ENCODE results near the gene OLIG2.

OLIG2 gene

DNA sequence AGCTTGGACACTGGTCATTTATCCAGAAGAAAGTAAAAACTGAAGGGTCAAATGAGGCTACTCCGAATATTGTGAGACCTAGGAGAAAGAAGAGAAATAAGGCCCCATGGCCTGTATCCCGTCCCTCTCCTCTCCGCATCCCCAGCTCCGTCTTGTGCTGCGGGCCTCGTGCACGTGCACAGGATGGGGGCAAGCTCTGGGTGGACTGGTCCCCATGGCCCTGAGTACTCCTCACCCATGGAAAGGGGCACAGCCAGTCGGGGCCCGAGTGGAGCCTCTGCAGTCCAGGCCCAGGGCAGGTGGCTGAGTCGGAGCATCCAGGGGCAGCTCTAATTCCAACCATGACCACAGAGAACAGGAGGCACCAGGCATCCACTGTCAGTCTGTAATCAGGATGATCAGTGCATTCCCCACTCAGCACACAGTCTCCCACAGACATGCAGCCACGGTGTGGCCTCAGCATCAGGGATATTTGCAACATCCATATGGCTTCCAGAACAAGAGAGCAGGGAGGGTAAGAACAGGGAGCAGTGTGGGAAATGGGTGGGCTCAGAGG, 31.7 kb downstream of the OLIG2 start:
- DNase-seq (ENCODE audit: extremely low read depth, low read depth): no peak
- TF ChIP-seq, protein P1, sequence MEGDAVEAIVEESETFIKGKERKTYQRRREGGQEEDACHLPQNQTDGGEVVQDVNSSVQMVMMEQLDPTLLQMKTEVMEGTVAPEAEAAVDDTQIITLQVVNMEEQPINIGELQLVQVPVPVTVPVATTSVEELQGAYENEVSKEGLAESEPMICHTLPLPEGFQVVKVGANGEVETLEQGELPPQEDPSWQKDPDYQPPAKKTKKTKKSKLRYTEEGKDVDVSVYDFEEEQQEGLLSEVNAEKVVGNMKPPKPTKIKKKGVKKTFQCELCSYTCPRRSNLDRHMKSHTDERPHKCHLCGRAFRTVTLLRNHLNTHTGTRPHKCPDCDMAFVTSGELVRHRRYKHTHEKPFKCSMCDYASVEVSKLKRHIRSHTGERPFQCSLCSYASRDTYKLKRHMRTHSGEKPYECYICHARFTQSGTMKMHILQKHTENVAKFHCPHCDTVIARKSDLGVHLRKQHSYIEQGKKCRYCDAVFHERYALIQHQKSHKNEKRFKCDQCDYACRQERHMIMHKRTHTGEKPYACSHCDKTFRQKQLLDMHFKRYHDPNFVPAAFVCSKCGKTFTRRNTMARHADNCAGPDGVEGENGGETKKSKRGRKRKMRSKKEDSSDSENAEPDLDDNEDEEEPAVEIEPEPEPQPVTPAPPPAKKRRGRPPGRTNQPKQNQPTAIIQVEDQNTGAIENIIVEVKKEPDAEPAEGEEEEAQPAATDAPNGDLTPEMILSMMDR (IDR thresholded peaks at IDR 0.05; ENCODE audit: low read depth, low read length): no peak

DNA sequence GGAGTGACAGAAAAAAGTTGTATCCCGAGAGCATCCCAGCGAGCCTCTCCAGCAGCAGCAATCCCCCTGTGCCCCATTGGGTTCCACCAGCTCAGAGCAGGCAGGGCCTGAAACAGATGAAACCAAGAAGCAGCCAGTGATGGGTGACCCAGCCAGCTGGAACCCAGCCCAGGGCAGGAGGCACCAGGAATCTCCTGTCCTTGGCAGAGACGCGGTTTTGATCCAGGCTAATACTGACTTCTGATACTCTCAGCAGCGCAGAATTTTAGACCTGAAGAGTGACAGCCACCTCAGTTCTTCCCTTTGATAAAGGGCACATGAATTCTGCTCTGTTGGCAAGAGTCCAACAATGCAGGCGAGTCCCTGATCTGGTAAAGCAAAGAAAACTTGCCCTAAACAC, 32.8 kb downstream of the OLIG2 start:
- no peak for DNase-seq (ENCODE audit: extremely low read depth, low read depth)
- TF ChIP-seq, protein P1 (IDR thresholded peaks at IDR 0.05; ENCODE audit: low read depth, low read length): no peak

DNA sequence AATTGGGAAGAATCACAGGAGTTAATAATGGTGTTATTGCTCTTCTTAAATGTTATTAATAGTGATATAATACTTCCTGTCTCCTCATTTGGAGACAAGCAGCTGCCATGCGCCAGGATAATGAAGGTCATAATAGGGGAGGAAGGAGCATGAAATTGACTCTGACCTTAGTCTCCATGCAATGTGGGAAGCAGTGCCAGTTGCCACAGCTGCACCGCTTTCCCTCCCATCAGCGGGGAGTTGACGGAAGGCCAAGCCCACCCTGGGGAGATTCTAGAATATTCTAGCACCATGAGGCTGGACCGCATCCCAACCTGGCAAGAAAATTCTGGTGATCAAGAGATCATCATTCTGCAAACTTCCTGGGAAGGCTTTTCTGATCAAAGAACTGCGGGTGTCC, 33.2 kb downstream of the OLIG2 start:
- DNase-seq (ENCODE audit: extremely low read depth, low read depth): no peak
- TF ChIP-seq, protein P1 (IDR thresholded peaks at IDR 0.05; ENCODE audit: low read depth, low read length): no peak

DNA sequence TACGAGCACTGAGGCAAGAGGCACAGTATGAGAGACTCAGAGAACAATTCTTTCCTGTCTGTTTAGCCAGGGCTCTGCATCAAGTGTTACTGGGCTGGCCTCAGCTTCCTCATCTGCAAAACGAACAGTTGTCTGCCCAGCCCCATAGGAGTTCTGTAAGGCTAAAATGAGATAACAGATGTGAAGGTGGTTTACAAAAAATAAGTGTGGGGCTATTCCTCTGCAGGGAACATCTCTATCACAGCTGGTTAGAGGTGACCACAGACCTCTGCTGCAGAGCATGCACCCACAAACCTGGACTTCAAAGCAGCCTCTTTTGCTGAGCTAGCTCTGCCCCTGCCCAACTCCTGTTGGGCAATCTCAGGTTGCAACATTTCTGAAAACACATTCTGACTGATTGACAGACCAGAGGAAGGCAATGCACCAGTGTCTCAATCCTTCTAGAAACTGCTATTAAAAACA, 33.7 kb downstream of the OLIG2 start:
- no peak for DNase-seq (ENCODE audit: extremely low read depth, low read depth)
- TF ChIP-seq, protein P1 (IDR thresholded peaks at IDR 0.05; ENCODE audit: low read depth, low read length): no peak

DNA sequence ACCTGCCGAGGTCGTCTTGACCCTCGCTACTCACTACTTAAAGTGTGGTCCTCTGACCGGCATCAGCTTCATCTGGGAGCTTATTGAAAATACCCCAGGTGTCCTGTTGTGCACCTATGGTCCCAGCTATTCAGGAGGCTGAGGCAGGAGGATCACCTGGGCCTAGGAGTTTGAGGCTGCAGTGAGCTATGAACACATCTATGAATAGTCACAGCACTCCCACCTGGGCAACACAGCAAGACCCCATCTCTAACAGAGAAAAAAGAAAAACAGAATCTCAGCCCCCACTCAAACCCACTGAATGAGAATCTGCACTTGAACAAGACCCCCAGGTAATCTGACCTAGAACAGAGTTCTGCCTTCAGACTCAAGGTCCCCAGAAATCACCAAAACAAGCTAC, 35.5 kb downstream of the OLIG2 start:
- DNase-seq (ENCODE audit: extremely low read depth, low read depth): no peak
- TF ChIP-seq, protein P1 (IDR thresholded peaks at IDR 0.05; ENCODE audit: low read depth, low read length): no peak

DNA sequence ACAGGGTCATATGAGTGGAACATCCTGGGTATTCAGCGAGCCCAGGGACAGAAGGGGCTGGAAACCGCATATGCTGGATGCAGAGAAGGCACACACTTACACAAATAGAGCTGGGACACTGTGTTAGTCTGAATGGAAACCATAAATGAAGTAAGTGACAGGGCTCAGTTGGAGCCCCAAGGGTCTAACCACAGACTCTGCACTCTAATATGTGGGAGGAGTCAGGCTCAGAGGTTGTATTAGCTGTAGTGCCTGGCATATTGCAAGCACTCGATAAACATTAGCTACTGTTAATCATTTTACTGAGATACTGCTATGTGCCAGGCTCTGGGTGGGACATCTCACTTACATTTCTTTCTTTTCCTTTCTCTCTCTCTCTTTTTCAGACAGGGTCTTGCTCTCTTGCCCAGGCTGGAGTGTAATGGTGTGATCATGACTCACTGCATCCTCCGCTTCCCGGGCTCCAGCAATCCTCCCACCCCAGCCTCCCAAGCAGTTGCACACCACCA, 37.7 kb downstream of the OLIG2 start:
- DNase-seq (ENCODE audit: extremely low read depth, low read depth): no peak

DNA sequence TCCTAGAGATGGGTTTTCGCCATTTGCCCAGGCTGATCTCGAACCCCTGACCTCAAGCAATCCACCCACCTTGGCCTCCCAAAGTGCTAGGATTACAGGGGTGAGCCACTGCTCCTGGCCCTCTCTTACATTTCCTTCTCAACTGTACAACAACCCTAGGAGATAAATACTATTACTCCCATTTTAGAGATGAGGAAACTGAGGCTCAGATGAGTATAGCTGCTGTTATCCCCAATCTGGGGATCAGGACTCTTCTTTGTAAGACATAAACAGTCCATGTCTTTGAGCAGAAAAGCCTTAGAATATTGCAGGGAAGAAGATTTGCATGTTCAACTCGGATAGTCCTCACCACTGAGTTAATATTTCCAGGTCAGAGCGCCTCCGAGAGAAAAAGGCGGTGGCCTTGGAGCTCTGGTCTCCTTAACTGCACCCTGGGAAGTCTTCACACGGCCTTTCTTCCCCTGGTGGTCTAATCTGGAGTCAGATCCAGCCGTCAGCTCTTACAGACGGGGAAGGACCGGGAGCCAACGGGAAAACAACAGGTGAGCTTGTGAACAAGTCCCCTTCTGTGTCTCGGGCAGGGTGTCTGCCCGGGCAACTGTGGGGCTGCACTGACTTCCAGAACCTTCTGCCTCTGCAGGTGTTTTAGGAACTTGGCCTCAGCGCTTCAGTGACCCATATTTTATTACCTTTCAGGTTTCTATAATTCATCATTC, 38.3 kb downstream of the OLIG2 start:
- TF ChIP-seq, protein P1 (IDR thresholded peaks at IDR 0.05; ENCODE audit: low read depth, low read length): no peak
- DNase-seq (ENCODE audit: extremely low read depth, low read depth): no peak

More for the DNA sequence above, 37.7 kb downstream of the OLIG2 start:
- TF ChIP-seq, protein P1 (IDR thresholded peaks at IDR 0.05; ENCODE audit: low read depth, low read length): no peak

All from AG09319 (cell line).